ENCODE results near the gene SP140L. TPM values are rescaled to one million over a fixed set of nuclear protein-coding genes. Genes with fewer than 3 reads are reported as not detected.

The SP140L gene
- total RNA-seq, 1 experiment from 2014 or later, result 16.6 TPM

DNA sequence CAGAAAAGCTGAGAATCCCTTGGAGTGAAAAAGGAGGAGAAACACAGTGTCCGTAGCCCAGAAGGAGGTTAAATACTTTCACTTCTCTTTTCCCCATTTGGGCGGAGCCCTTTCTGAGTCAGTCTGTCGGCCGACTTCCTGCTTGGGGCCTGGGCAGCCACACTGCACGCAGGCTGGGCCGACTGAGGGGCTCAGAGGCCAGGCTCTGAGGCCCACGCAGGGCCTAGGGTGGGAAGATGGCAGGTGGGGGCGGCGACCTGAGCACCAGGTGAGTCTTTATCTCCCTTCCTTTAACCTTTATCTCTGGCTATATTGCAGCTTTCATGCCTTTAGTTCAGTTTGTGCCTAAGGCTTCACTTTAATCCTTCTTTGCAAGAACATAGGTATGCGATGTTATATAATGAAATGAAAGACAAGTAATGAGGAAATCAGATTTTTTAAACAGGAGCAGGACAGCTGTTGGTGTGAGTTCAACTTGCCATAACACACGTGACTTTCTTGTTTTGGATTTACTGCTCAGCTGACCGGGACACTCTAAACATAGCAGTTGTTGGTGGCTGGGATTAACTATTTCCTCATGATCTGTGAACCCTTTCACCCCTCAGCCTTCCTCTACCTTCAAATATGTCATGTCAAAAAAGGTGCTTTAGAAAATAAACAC lies 89.2 kb downstream of the SP140L start, which contains the start of gene SP100:
TSS of gene SP100 (plus strand) at position 141 of the 661 bp plus-strand sequence. CDS start at position 237, 96 bp downstream.
- TSS peak; percentile 65 for BruUV-seq (replicated peaks)

DNA sequence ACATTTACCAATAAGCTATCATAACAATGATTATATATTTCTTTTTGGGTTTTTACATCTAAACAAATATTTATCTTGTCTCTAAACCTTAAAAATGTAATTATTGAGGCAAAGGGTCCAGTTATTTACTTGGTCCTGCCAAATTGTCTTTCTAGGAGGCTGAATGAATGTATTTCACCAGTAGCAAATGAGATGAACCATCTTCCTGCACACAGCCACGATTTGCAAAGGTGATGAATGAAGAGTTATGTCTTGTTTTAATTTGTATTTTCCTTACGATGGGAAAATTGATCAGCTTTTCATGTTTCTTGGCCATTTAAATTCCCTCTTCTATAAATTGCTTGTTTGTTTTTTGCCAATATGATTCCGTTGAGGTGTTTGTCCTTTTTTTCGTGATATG lies 90.4 kb downstream of the SP140L start:
- H3K27me3 ChIP-seq (ENCODE audit: control insufficient read depth, insufficient read depth, low read length), result no peaks in the 10 kb centered on the region
- H3K4me1 ChIP-seq (ENCODE audit: control insufficient read depth, insufficient read depth, low read length), result peaks cover 28% of the 10 kb centered on the region
- no TSS peak for BruUV-seq (replicated peaks)
- intact Hi-C loops (cut with micrococcal nuclease; ENCODE audit: unreplicated experiment), result no loop called here
- ChIA-PET POLR2A (no interaction called here), CTCF (no interaction called here)
- H3K36me3 ChIP-seq (ENCODE audit: control insufficient read depth, insufficient read depth, low read length), result no peaks in the 10 kb centered on the region
- TF ChIP-seq, protein P1, sequence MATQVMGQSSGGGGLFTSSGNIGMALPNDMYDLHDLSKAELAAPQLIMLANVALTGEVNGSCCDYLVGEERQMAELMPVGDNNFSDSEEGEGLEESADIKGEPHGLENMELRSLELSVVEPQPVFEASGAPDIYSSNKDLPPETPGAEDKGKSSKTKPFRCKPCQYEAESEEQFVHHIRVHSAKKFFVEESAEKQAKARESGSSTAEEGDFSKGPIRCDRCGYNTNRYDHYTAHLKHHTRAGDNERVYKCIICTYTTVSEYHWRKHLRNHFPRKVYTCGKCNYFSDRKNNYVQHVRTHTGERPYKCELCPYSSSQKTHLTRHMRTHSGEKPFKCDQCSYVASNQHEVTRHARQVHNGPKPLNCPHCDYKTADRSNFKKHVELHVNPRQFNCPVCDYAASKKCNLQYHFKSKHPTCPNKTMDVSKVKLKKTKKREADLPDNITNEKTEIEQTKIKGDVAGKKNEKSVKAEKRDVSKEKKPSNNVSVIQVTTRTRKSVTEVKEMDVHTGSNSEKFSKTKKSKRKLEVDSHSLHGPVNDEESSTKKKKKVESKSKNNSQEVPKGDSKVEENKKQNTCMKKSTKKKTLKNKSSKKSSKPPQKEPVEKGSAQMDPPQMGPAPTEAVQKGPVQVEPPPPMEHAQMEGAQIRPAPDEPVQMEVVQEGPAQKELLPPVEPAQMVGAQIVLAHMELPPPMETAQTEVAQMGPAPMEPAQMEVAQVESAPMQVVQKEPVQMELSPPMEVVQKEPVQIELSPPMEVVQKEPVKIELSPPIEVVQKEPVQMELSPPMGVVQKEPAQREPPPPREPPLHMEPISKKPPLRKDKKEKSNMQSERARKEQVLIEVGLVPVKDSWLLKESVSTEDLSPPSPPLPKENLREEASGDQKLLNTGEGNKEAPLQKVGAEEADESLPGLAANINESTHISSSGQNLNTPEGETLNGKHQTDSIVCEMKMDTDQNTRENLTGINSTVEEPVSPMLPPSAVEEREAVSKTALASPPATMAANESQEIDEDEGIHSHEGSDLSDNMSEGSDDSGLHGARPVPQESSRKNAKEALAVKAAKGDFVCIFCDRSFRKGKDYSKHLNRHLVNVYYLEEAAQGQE (IDR thresholded peaks at IDR 0.05; ENCODE audit: insufficient read depth in 1 of 2, low read depth in 2 of 2, low read length in 1 of 2), result no peak
- TF ChIP-seq TCF7L2 (IDR thresholded peaks at IDR 0.05; ENCODE audit: low read depth, low read length) (no peak), SIN3A (IDR thresholded peaks at IDR 0.05; ENCODE audit: borderline replicate concordance, insufficient read depth, low read depth, low read length) (no peak), POLR2AphosphoS5 (IDR thresholded peaks at IDR 0.05; ENCODE audit: low read depth, low read length) (no peak)
- TF ChIP-seq, protein P2, sequence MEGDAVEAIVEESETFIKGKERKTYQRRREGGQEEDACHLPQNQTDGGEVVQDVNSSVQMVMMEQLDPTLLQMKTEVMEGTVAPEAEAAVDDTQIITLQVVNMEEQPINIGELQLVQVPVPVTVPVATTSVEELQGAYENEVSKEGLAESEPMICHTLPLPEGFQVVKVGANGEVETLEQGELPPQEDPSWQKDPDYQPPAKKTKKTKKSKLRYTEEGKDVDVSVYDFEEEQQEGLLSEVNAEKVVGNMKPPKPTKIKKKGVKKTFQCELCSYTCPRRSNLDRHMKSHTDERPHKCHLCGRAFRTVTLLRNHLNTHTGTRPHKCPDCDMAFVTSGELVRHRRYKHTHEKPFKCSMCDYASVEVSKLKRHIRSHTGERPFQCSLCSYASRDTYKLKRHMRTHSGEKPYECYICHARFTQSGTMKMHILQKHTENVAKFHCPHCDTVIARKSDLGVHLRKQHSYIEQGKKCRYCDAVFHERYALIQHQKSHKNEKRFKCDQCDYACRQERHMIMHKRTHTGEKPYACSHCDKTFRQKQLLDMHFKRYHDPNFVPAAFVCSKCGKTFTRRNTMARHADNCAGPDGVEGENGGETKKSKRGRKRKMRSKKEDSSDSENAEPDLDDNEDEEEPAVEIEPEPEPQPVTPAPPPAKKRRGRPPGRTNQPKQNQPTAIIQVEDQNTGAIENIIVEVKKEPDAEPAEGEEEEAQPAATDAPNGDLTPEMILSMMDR (IDR thresholded peaks at IDR 0.05), result no peak
- H3K27ac ChIP-seq (ENCODE audit: low read length), result peak overlapping the region; percentile 73; the same call in 1 of the 2 replicates
- no peaks in the 10 kb centered on the region for H3K9me3 ChIP-seq (ENCODE audit: control insufficient read depth, insufficient read depth, low read depth, low read length)
- DNase-seq (ENCODE audit: low read depth, low spot score) (no peak), ATAC-seq (no peak)
- in situ Hi-C loops (cut with HindIII; ENCODE audit: low pct_unique_long_range_greater_than_20kb, low sequenced_read_pairs), result no loop called here
- peak overlapping the region; percentile 35 to 53 for H3K4me3 ChIP-seq (ENCODE audit: low read depth in 2 of 2, low read length in 2 of 2)

More for the DNA sequence above, 89.2 kb downstream of the SP140L start, which contains the start of gene SP100:
- TF ChIP-seq, protein P2 (IDR thresholded peaks at IDR 0.05), result no peak
- TF ChIP-seq POLR2AphosphoS5 (IDR thresholded peaks at IDR 0.05; ENCODE audit: low read depth, low read length), result peak; percentile 67
- H3K4me3 ChIP-seq (ENCODE audit: low read depth in 2 of 2, low read length in 2 of 2), result peak within 1 kb of the TSS; percentile 53 to 70
- POLR2A ChIA-PET, result no interaction called here
- intact Hi-C loops (cut with micrococcal nuclease; ENCODE audit: unreplicated experiment) (no loop called here), in situ Hi-C loops (cut with HindIII; ENCODE audit: low pct_unique_long_range_greater_than_20kb, low sequenced_read_pairs) (no loop called here)
- peak; percentile 83 for ATAC-seq
- peak; percentile 33 for DNase-seq (ENCODE audit: low read depth, low spot score)
- H3K4me1 ChIP-seq (ENCODE audit: control insufficient read depth, insufficient read depth, low read length), result peaks cover 28% of the 10 kb centered on the region
- H3K9me3 ChIP-seq (ENCODE audit: control insufficient read depth, insufficient read depth, low read depth, low read length), result no peaks in the 10 kb centered on the region
- peak within 1 kb of the TSS; percentile 95 for H3K27ac ChIP-seq (ENCODE audit: low read length)
- H3K27me3 ChIP-seq (ENCODE audit: control insufficient read depth, insufficient read depth, low read length), result no peaks in the 10 kb centered on the region
- CTCF ChIA-PET, result no interaction called here
- H3K36me3 ChIP-seq (ENCODE audit: control insufficient read depth, insufficient read depth, low read length), result no peaks in the 10 kb centered on the region
